GM18499 (cell line): Measurements from ENCODE around the gene NUMB.

Experiments
- ATAC-seq: cut with Tn5 transposase; IDR thresholded peaks from one replicate; pipeline ENCODE4 v1.9.1; 2021; ENCODE audit warnings: moderate number of reproducible peaks; ENCODE audit not compliant: insufficient read depth, unreplicated experiment

Gene NUMB

GRCh38 chr14:73250781-73251500, 207.4 kb downstream of the NUMB start:
- ATAC-seq = no peak

DNA sequence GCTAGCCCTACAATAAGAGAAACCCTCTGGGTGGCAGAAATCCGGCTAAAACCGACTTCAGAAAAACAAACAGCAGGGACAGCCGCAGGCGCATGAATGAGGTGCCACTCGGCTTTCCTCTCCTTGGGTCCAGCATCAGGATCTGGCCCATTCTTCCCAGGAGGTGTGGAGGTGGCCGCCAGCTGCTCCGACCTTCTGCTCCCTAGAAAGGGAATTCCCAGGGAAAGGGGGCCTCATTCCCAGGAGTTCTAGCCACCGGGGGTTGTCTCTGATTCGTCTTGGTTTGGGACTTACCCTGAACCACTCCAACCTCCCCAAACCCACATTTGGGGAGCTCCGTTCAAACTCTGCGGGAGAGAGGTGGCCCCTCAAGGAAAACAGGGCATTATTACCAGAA, 208.0 kb downstream of the NUMB start:
- no peak for ATAC-seq

DNA sequence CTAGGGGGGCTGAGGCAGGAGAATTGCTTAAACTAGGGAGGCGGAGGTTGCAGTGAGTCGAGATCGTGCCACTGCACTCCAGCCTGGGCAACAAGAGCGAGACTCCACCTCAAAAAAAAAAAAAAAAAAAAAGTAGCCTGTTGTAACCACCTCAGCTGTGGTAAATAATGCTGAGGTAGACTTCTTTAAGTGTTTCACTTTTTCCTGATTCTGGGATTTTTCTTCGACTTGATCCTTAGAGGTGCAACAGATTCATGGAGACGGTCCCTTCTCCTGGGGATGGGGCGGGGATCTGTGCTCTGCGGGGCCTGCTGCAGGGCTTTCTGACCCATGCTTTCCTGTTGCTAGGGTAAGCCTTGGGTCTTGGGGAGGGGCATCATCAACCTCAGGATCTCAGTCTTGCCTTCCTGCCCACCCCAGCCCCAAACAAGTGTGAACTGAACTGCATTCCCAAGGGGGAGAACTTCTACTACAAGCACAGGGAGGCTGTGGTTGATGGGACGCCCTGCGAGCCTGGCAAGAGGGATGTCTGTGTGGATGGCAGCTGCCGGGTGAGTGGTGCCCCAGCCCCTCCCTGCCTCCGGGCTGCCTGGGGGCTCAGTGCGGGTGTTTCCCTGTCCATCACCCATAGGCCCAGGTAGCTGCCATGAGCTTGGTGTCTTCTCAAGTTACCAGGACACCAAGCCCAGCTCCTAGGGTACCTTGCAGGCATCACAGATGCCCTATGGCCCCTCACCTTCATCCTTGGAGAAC, 208.6 kb downstream of the NUMB start:
- no peak for ATAC-seq

DNA sequence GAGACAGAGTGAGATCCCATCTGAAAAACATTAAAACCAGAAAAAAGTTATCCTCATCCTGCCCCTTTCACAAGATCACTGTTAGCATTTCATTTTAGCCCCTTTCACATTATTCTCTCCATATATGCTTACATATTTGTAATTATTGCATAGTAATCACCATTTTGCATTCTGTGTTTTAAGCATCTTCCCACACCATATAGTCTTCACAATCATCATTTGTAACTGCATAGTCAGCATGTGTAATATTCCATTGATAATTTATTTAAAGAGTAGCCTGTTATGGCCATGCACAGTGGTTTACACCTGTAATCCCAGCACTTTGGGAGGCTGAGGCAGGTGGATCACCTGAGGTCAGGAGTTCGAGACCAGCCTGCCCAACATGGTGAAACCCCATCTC, 209.2 kb downstream of the NUMB start:
- ATAC-seq = no peak

DNA sequence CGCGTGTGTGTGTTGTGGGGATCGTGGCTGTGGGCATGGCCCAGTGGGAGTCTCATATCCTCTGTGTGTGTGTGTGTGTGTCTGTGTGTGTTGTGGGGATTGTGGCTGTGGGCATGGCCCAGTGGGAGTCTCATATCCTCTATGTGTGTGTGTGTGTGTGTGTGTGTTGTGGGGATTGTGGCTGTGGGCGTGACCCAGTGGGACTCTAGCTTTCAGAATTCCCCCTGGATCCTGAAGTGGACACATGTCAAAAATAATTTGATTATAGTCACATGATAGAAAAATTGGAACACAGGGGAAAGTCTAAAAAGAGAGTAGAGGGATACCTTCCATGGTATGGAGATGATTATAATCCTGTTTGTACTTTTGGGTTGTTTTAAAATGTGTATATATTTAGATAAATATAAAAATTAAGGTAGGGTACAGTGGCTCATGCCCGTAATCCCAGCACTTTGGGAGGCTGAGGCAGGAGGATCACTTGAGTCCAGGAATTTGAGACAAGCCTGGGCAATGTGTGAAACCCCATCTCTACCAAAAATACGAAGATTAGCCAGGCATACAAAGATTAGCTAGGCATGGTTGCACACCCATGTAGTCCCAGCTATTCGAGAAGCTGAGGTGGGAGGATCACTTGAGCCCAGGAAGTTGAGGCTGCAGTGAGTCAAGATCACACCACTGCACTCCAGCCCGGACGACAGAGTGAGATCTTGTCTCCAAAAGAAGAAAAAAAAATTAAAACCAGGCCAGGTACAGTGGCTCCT, 210.1 kb downstream of the NUMB start:
- no peak for ATAC-seq

- ATAC-seq = no peak
Measured at GRCh38 chr14:73246387-73247150, 211.8 kb downstream of the NUMB start.

DNA sequence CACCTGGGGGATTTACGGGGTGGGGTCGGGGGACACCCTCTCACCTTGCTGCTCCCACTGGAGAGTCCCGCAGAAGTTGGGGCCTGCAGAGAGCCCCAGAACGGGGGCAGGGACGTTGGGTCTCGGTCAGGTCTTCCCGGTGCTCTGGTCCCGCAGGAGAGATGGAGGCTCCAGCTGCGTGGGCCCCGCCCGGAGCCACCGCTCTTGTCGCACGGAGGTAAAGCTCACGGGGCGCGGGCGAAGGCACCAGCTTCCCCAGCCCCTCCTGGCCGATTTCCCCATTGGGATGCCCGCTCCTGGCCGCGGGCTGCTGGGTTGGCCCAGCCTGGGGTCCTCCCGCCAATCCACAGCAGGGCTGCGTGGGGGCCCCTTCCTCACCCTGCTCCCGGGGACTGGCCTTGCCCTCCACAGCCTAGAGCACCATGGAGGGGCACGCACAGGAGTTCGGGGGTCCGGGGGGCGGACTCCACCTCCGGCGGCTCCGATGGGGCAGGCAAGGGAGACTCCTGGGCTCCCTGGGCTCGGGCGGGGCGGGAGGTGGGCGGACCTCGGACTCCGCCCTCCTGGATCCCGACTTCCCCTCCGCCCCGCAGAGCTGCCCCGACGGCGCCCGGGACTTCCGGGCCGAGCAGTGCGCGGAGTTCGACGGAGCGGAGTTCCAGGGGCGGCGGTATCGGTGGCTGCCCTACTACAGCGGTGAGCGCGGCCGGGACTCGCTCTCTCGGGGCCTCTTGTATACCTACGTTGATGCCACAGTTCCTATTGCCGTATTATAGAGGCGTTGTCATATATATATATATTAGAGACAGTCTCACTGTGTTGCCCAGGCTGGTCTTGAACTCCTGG, 212.6 kb downstream of the NUMB start:
- no peak for ATAC-seq

- no peak for ATAC-seq
Measured at GRCh38 chr14:73244541-73245290, 213.6 kb downstream of the NUMB start.

DNA sequence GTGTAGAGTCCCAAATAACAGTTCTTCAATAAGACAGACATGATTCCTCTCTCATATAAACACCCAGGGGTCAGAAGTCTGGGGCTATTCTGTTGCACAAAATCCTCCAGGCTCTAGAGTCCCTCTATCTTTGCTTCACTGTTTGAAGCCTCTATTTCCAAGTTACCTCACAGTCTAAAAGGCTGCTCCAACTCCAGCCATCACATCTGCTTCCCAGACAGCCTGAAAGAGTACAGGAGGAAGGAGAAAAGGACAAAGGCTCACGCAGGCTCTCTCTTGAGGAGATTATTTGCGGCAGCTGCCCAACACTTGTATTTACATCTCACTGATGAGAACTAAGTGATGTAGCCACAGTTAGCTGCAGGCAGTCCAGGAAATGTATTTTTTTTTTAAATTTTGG, 214.6 kb downstream of the NUMB start:
- ATAC-seq = no peak

GRCh38 chr14:73243341-73243740, 215.0 kb downstream of the NUMB start:
- ATAC-seq = no peak

- ATAC-seq = no peak
Measured at GRCh38 chr14:73242357-73242901, 215.9 kb downstream of the NUMB start.

DNA sequence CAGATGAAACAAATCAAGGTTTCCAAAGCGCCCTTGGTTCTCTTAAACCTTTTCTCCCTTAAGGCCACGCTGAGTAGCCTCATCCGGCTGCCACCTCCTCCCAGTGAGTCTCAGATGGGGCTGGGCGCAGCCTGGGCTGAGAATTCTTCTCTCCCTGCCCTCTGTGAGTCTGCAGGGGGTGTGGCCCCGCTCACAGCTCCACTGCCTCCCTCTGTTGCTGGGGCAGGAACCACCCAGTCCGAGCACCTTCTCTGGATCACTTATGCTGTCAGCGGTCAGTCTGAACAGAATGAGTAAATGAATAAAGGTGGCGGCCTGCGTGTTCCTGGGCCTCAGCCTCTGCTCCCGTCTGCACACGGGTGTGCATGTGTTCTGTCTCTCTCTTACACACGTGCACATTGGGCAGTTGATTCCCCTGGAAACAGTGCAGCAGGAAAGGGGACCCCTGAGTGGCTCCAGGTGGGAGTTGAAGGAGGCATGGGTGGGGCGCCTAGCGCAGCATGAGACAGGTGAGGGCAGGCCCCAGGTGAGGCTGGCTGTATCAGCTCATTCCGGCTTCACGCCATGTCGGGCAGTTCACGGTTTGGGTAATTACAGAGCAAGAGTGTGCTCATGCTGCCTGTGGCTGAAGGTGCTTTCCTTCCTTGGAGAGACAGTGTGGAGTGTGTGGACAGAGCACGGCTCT, 216.7 kb downstream of the NUMB start:
- no peak for ATAC-seq

- ATAC-seq = no peak
Measured at GRCh38 chr14:73240816-73241480, 217.4 kb downstream of the NUMB start.

DNA sequence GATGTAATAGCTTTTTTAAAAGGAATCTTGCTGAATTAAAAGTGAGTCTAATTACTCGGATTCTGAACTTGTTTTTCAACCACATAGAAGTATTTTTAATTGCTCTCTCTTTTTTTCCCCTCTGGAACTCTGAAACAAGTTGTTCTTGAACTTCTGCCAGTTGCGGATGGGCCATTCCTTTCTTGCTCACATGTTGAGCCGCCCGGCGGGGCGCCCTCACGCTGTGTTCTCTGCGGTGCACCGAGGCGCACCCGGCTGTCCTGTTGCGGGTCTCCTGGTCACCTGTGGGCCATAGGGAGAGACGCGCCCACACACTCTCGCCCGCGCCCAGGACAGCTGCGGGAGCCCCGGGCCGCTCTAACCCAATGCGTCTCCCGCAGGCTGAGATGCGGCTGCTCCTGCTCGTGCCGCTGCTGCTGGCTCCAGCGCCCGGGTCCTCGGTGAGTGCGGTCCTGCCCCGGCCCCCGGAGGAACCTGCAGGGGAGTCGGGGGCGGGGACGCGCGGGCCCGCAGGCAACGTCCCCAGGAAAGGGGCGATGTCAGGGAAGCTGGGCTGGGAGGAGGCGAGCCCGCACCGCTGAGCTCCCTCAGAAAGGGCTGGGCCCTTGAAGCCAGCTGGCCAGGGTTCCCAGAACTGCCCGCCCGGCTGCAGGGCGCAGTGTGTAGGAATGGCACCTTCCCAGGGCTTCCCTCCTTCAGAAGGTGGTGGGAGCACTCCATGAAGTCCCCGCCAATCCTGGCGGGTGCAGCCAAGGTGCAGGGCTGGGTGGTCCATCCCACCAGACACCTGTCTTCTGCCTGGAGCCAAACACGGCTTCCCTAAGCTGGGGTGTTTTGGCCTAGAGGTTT, 218.7 kb downstream of the NUMB start:
- no peak for ATAC-seq

- no peak for ATAC-seq
Measured at GRCh38 chr14:73238941-73239340, 219.4 kb downstream of the NUMB start.

DNA sequence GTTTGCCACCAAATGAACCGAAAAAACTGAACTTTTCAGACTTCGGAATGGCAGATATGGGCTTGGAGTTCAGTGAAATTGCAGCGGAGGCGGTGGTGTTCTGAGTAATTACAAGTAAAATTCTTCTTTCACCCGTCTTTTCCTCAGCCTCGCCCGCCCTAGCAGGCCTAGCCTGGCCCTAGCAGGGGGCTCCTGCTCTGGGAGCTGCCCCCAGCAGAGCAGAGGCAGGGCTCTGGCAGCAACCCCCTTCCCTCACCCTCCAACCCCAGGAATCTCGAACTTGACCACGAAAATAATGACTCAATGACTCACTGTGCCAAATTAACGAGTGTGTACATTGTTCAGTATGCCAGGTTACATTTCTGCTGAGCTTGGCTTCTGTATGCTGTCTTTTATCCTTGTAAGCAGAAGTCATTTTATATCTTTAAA, 219.9 kb downstream of the NUMB start:
- ATAC-seq = no peak
